Measurements from ENCODE around the gene ANGPT4. TPM values are rescaled to one million over a fixed set of nuclear protein-coding genes. Genes with fewer than 3 reads are reported as not detected.

ANGPT4 gene
- total RNA-seq, 1 experiment from 2014 or later: not detected

Other genes starting within 250 kb of the ANGPT4 start
- not detected in 2 replicates for gene SCRT2, start 240.5 kb downstream of the ANGPT4 start, total RNA-seq (2014; rRNA removed; shearing (Covaris generic))
- 0.03 TPM in 1 of 2 replicates, not detected in the other for gene SLC52A3, start 147.8 kb downstream of the ANGPT4 start, total RNA-seq (2014; rRNA removed; shearing (Covaris generic))
- gene FAM110A, start 82.6 kb downstream of the ANGPT4 start, total RNA-seq (2014; rRNA removed; shearing (Covaris generic)): 44.6 and 45.1 TPM in 2 replicates
- gene RSPO4, start 86.0 kb upstream of the ANGPT4 start, total RNA-seq (2014; rRNA removed; shearing (Covaris generic)): not detected in 2 replicates
- 49.8 and 52.2 TPM in 2 replicates for gene PSMF1, start 202.3 kb upstream of the ANGPT4 start, total RNA-seq (2014; rRNA removed; shearing (Covaris generic))